ENCODE data around the gene C1orf105.

C1orf105 gene

DNA sequence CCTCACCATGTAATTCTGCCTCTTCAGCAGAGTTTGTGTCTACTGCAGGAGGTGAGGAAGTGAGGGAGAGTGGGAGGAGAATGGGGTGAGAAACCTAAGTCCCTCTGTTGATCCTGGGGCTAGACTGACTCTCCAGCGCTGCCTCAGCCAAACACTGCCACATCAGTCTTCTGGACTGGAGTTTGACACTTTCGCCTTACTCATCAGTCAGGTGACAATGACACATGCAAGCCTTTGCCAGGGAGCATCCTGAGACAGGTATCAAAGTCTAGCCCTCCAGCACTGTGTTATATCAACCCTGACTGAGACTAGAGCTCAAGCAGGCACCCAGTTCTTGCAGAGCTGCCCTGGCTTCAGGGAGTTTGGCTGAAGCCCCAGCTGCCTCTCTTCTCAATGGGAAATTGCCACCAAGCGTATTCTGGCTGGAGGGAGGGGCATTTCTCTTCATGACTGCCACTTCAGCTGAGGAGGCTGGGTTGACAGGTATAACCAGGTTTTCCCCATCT lies 79.2 kb downstream of the C1orf105 start:
- POLR2A ChIA-PET, result no interaction called here
- DNase-seq (ENCODE audit: low read depth, low spot score), result no peak
- no peak overlapping the region for H3K4me3 ChIP-seq (ENCODE audit: low read depth, low read length)
- CTCF ChIA-PET, result no interaction called here
- TF ChIP-seq, protein P1, sequence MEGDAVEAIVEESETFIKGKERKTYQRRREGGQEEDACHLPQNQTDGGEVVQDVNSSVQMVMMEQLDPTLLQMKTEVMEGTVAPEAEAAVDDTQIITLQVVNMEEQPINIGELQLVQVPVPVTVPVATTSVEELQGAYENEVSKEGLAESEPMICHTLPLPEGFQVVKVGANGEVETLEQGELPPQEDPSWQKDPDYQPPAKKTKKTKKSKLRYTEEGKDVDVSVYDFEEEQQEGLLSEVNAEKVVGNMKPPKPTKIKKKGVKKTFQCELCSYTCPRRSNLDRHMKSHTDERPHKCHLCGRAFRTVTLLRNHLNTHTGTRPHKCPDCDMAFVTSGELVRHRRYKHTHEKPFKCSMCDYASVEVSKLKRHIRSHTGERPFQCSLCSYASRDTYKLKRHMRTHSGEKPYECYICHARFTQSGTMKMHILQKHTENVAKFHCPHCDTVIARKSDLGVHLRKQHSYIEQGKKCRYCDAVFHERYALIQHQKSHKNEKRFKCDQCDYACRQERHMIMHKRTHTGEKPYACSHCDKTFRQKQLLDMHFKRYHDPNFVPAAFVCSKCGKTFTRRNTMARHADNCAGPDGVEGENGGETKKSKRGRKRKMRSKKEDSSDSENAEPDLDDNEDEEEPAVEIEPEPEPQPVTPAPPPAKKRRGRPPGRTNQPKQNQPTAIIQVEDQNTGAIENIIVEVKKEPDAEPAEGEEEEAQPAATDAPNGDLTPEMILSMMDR (IDR thresholded peaks at IDR 0.05; ENCODE audit: insufficient read depth, low read length, missing control alignments), result no peak

DNA sequence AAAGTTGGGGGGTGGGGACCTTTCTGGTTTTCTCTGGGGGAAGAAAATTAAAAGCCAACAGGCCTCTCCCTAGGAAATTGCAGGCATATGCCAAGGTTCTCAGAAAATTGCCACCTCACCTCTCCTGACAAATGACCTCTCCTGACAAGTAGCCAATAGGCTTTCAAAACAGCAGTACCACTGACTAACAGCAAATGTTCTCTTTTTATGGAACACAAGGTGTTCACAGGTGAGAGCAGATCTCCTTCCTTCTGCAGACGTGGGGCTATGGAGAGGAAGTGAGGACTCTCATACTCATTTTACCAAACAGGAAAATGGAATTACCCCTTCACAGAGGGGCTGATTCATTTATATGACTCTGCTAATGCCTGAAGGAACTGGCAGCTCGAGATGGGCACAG lies 79.7 kb downstream of the C1orf105 start:
- ChIA-PET CTCF (no interaction called here), POLR2A (no interaction called here)
- TF ChIP-seq, protein P1 (IDR thresholded peaks at IDR 0.05; ENCODE audit: insufficient read depth, low read length, missing control alignments), result no peak
- H3K4me3 ChIP-seq (ENCODE audit: low read depth, low read length), result no peak overlapping the region
- no peak for DNase-seq (ENCODE audit: low read depth, low spot score)

GRCh38 chr1:172507741-172508140 lies 87.3 kb downstream of the C1orf105 start:
- ChIA-PET POLR2A (no interaction called here), CTCF (interaction anchor here (1.8 kb wide), 1 partner anchor 10 kb away, joined by 4 read pairs; no protein-coding TSS in a partner anchor)
- no peak overlapping the region for H3K4me3 ChIP-seq (ENCODE audit: low read depth, low read length)
- DNase-seq (ENCODE audit: low read depth, low spot score), result no peak
- TF ChIP-seq, protein P1 (IDR thresholded peaks at IDR 0.05; ENCODE audit: insufficient read depth, low read length, missing control alignments), result no peak

GRCh38 chr1:172510479-172510878 lies 90.0 kb downstream of the C1orf105 start:
- DNase-seq (ENCODE audit: low read depth, low spot score), result no peak
- POLR2A ChIA-PET, result no interaction called here
- CTCF ChIA-PET, result interaction anchor here (1.0 to 1.3 kb wide), 2 partner anchors 22 to 508 kb away, joined by 3 to 4 read pairs; no protein-coding TSS in a partner anchor
- TF ChIP-seq, protein P1 (IDR thresholded peaks at IDR 0.05; ENCODE audit: insufficient read depth, low read length, missing control alignments), result no peak
- H3K4me3 ChIP-seq (ENCODE audit: low read depth, low read length), result no peak overlapping the region

GRCh38 chr1:172512591-172512990 lies 92.1 kb downstream of the C1orf105 start:
- POLR2A ChIA-PET, result no interaction called here
- DNase-seq (ENCODE audit: low read depth, low spot score), result no peak
- CTCF ChIA-PET, result no interaction called here

DNA sequence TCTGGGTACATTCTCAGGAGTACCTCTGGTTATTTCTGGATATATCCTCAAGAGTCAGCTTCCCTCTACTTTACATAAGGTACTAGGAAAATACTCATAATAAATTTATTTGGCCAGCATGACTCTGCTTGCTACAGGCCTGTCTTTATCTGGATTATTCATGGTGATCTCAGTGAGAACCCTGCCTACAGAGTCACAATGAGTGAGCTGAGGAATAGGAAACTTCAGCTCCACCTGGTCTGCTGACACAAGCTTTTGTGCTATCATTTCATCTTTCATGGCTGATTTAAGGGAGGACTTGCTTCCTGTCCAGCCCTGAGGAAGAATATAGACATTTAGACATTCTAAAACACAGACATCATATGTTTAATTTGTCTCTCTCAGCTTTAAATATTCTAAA lies 93.0 kb downstream of the C1orf105 start:
- DNase-seq (ENCODE audit: low read depth, low spot score), result no peak
- CTCF ChIA-PET, result no interaction called here
- no peak overlapping the region for H3K4me3 ChIP-seq (ENCODE audit: low read depth, low read length)
- TF ChIP-seq, protein P1 (IDR thresholded peaks at IDR 0.05; ENCODE audit: insufficient read depth, low read length, missing control alignments), result no peak
- POLR2A ChIA-PET, result no interaction called here

More at GRCh38 chr1:172512591-172512990, 92.1 kb downstream of the C1orf105 start:
- TF ChIP-seq, protein P1 (IDR thresholded peaks at IDR 0.05; ENCODE audit: insufficient read depth, low read length, missing control alignments), result no peak
- no peak overlapping the region for H3K4me3 ChIP-seq (ENCODE audit: low read depth, low read length)

Measured in AG04449 (cell line).